DMS53 (cell line): ENCODE results near the gene CHST8.
A peak's percentile ranks its signal among the peaks of the same experiment; 100 is the strongest.

ENCODE experiments used
- DNase-seq: peaks from one replicate; lab custom pipeline; 2025; lab: John Stamatoyannopoulos, UW

The CHST8 gene

GRCh38 chr19:33736787-33737186 is 115.0 kb downstream of the CHST8 start:
- no peak for DNase-seq

GRCh38 chr19:33737681-33738371 is 116.1 kb downstream of the CHST8 start:
- no peak for DNase-seq

GRCh38 chr19:33740811-33741396 is 119.2 kb downstream of the CHST8 start:
- DNase-seq: peak; percentile 34

GRCh38 chr19:33745297-33745696 is 123.5 kb downstream of the CHST8 start:
- DNase-seq: no peak

DNA sequence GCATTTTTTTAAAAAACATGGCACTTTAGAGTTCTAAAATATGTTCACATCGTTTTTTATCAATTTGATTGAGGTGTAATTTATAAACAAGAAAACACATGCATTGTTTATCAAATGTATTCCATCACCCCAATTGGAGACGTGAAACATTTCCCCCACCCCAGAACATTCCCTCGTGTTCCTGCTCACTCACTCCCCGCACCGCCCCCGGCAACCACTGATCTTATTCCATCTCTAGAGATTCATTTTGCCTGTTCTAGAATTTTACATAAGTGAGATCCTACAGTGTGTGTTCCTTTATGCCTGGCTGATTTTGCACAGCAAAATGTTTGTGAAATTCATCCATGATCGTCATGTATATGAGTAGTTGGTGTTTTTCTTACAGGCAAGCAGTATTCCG is 124.4 kb downstream of the CHST8 start:
- no peak for DNase-seq

DNA sequence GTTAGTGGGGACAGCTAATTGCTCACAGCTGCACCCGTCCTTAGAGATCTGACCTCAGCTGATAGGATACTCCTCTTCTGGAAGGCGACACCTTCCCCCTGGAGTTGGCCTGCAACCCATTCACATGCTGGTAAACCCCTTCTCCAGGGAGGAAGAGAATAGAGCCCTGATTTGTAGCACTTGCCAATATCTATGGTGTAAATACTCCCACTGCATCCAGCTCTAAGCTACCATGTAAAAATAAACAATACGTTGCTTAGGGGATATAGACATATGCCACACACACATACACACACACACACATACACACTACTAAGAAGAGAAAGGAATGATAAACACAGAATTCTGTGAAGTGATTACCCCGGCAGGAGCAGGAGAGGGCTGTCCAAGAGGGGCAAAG is 125.5 kb downstream of the CHST8 start:
- no peak for DNase-seq

DNA sequence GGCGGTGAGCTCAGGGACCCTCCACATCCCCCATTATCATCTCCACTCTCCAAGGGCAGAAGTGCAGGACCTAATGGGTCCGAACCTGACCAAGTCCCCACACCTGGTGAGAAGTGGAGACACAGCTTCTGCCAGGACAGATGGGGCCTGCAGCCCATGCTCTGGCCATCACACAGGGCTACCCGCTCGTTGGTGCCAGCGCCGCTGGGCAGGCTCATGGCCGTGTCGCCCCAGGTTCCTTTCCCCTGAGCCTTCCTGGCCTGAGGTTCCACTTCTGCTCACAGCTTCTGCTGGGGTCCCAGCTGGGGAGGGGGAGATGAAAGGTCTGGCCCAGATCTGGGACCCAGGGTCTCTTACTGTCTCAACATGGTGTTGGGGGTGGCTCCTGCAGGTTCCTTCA is 126.5 kb downstream of the CHST8 start:
- DNase-seq: no peak

DNA sequence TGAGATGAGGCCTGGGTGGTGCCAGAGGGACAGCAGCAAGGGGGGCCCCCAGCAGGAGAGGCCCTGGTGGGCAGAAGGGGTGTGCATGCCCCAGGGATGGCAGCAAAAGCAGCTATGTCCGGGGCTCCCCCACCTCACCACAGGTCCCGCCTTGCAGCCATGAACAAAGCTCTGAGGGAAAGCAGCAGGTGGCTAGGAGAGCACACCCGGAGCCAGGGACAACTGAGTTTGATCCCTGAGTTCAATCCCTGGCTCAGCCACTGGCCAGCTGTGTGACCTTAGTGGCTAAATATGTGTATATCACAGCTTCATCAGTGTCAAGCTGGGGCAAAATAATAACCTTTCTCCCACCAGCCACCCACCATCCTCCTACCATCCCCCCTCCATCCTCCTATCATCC is 127.3 kb downstream of the CHST8 start:
- DNase-seq: no peak

GRCh38 chr19:33749619-33750175 is 127.9 kb downstream of the CHST8 start:
- no peak for DNase-seq

GRCh38 chr19:33750587-33751435 is 129.1 kb downstream of the CHST8 start:
- DNase-seq: no peak

GRCh38 chr19:33751436-33751770 is 129.7 kb downstream of the CHST8 start:
- DNase-seq: no peak

DNA sequence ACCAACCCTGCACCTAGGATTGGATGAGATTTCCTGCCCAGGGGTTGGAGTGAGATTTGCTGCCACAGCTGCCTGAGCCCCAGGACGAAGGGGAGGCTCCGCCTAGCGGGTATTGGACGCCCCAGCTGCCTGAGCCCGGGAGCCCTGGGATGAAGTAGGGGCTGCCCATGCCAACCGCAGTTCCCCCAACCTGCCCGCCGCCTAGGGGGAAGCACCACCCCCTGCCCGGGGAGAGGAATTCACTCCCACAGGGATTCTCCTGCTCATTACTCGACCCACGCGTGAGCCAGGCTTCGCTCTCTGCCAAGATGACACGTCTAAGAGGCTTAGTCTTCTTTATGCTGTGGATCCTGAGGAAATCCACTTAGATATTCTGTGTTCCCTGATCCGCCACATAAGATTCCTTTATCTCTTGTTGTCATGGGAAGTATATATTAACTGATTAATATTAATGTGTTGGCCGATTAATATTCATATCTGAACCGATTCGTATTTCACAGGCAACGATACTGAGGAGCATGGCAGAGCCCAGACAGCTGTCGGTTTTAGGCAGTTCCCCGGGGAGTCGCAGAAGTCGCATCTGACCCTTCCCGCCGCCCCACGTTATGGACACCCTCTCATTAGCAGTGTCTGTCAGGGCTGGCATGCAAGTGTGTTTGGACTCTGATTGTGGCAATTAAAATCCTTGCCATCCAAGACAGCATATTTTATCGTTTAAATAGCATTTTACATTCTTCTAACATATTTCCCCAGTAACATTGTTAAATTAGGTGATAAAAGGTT is 130.5 kb downstream of the CHST8 start:
- DNase-seq: no peak

GRCh38 chr19:33752945-33753344 is 131.2 kb downstream of the CHST8 start:
- no peak for DNase-seq

- DNase-seq: no peak
Observed at GRCh38 chr19:33754361-33754760, 132.6 kb downstream of the CHST8 start.

- no peak for DNase-seq
Observed at GRCh38 chr19:33755099-33756035, 133.6 kb downstream of the CHST8 start.

DNA sequence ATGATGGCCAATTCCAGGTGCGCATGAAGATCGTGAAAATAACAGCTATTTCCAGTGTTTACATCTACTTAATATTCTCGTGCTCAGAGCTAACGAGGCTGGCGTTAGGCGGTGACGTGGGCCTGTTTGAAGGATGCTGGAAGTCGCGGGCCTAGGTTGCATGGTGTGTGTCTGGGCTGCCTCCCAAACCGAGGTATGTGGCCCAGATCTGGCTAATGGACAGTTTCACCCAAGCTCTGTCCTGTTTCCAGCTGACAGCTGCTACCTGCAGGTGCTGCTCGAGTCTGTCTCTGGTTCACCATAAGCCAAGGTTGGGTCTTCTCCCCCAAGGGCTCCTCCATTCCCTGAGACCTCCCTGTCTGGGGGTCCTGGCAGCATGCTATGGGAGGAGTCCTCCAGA is 134.4 kb downstream of the CHST8 start:
- no peak for DNase-seq

DNA sequence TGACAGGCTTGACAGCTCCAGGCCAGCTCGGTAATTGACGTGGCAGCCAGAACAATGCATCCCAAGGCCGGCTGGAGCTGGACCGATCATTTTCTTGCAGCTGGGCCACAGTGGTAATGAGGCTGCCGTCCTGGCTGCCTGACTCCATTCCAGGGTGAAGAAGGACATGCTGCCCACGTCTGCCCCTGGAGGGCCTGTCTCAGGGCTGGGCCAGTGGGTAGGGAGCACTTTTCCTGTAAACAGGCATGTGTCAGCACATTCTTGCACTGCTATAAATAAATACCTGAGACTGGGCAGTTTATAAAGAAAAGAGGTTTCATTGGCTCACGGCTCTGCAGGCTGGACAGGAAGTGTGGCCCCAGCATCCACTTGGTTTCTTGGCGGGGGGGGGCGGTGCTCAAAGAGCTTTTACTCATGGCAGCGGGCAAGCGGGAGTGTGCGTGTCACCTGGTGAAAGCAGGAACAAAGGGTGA is 136.8 kb downstream of the CHST8 start:
- DNase-seq: no peak

DNA sequence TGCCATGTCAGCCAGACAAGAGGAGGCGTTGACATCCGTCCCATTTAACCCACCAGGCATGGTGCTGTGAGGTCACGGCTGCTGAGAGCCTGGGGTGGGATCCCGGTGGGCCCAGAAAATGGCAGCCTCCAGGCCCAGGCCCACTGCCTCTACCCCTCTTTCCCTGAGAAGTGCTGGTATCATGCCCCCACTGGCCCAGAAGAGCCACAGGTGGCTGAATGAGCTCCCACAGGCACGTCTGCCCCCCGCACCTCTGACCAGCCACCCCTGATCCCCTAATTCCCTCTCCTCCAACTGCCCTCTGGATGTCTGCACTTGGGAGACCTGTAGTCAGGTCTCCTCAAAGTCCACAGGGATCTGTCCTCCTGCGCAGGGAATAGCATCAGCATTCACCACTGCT is 137.6 kb downstream of the CHST8 start:
- DNase-seq: no peak

DNA sequence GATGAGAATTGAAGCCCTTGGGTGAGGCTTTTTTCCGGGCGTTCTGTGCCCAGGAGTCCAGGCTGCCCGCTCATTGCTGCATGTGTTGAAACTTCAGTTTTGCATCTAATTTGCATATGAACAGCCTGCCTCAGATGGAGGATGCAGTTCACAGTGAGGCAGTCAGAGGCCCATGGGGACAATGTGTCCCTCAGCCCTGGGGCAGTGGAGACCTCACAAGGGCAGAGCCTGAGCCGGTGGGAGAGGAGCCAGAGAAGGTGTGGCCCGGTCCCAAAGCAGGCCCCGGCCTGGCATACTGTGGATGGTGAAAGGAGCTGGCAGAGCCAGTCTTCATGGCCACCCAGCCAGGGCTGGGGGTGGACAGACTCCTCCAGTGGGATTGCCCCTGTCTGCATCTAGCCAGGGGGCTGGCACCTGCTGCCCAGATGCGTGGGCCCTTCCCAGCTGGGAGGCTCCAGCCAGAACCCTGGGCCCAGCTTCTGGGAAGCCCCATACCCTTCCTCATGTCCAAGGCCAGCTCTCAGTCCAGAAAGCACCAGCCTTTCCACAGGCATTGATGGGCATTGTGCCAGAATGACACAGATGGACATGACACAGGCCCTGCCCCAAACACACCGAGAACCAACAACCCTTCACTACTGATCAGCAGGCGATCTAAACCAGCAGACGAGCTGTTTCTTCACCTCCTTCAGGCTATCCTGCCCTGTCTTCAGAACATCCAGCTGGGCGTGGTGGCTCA is 142.0 kb downstream of the CHST8 start:
- no peak for DNase-seq

GRCh38 chr19:33766623-33767022 is 144.9 kb downstream of the CHST8 start:
- no peak for DNase-seq
